ENCODE measurements around the gene HIBCH.
"Not testable (repeated sequence)": the region's sequence is repeated elsewhere in the genome, so short reads cannot be mapped to it uniquely, and the experiment has no call there.

HIBCH gene

GRCh38 chr2:190235551-190236075 lies 84.0 kb downstream of the HIBCH start:
- no peak for DNase-seq (ENCODE audit: low read depth in 2 of 2)

GRCh38 chr2:190235101-190235500 lies 84.5 kb downstream of the HIBCH start:
- DNase-seq (ENCODE audit: low read depth in 2 of 2) = no peak

- DNase-seq (ENCODE audit: low read depth in 2 of 2) = not testable (repeated sequence)
Observed at GRCh38 chr2:190223989-190224388, 95.6 kb downstream of the HIBCH start.

GRCh38 chr2:190222745-190223144 lies 96.9 kb downstream of the HIBCH start:
- not testable (repeated sequence) for DNase-seq (ENCODE audit: low read depth in 2 of 2)

GRCh38 chr2:190221429-190221828 lies 98.2 kb downstream of the HIBCH start:
- no peak for DNase-seq (ENCODE audit: low read depth in 2 of 2)

GRCh38 chr2:190219186-190219585 lies 100.4 kb downstream of the HIBCH start:
- no peak for DNase-seq (ENCODE audit: low read depth in 2 of 2)

GRCh38 chr2:190217616-190218015 lies 102.0 kb downstream of the HIBCH start:
- no peak for DNase-seq (ENCODE audit: low read depth in 2 of 2)

- no peak for DNase-seq (ENCODE audit: low read depth in 2 of 2)
Observed at GRCh38 chr2:190216829-190217228, 102.8 kb downstream of the HIBCH start.

- DNase-seq (ENCODE audit: low read depth in 2 of 2) = no peak
Observed at GRCh38 chr2:190215620-190216019, 104.0 kb downstream of the HIBCH start.

GRCh38 chr2:190214426-190215194 lies 105.0 kb downstream of the HIBCH start:
- no peak for DNase-seq (ENCODE audit: low read depth in 2 of 2)

- DNase-seq (ENCODE audit: low read depth in 2 of 2) = no peak
Observed at GRCh38 chr2:190213441-190214335, 105.9 kb downstream of the HIBCH start.

GRCh38 chr2:190210471-190210870 lies 109.2 kb downstream of the HIBCH start:
- no peak for DNase-seq (ENCODE audit: low read depth in 2 of 2)

- DNase-seq (ENCODE audit: low read depth in 2 of 2) = no peak
Observed at GRCh38 chr2:190209559-190209958, 110.1 kb downstream of the HIBCH start.

- no peak for DNase-seq (ENCODE audit: low read depth in 2 of 2)
Observed at GRCh38 chr2:190207930-190208329, 111.7 kb downstream of the HIBCH start.

- no peak for DNase-seq (ENCODE audit: low read depth in 2 of 2)
Observed at GRCh38 chr2:190205657-190206056, 114.0 kb downstream of the HIBCH start.

GRCh38 chr2:190202604-190203003 lies 117.0 kb downstream of the HIBCH start:
- DNase-seq (ENCODE audit: low read depth in 2 of 2) = no peak

GRCh38 chr2:190202018-190202417 lies 117.6 kb downstream of the HIBCH start:
- no peak for DNase-seq (ENCODE audit: low read depth in 2 of 2)

GRCh38 chr2:190200603-190201002 lies 119.0 kb downstream of the HIBCH start:
- no peak for DNase-seq (ENCODE audit: low read depth in 2 of 2)

GRCh38 chr2:190199530-190199929 lies 120.1 kb downstream of the HIBCH start:
- no peak for DNase-seq (ENCODE audit: low read depth in 2 of 2)

GRCh38 chr2:190199109-190199508 lies 120.5 kb downstream of the HIBCH start:
- no peak for DNase-seq (ENCODE audit: low read depth in 2 of 2)

- no peak for DNase-seq (ENCODE audit: low read depth in 2 of 2)
Observed at GRCh38 chr2:190197143-190197720, 122.4 kb downstream of the HIBCH start.

- no peak for DNase-seq (ENCODE audit: low read depth in 2 of 2)
Observed at GRCh38 chr2:190190507-190191162, 129.0 kb downstream of the HIBCH start.

Data from stimulated activated CD8-positive, alpha-beta memory T cell treated with anti-CD3 and anti-CD28 coated beads, Interleukin-7, amount 100 ng/mL, for 1 hour (primary cell).